SK-N-SH treated with all-trans-retinoic acid at 6 μM for 48 hours (cell line): ENCODE results near the gene EIF1B.

Experiments used
- ATAC-seq: fragments of 200-7000 bp; cut with Tn5 transposase; 3 replicates; pipeline ENCODE4 v1.9.1; 2020; ENCODE audit warnings: mild to moderate bottlenecking, moderate library complexity
- ARNTL ChIP-seq: fragments of 450-650 bp; formaldehyde crosslinking; IDR thresholded peaks from 2 replicates; pipeline ENCODE4 v1.5.0; 2020; ENCODE audit warnings: low read depth, mild to moderate bottlenecking, moderate library complexity, borderline replicate concordance
- BACH2 ChIP-seq: fragments of 250-450 bp; sonication (Bioruptor Pico); IDR thresholded peaks from 2 replicates; pipeline ENCODE4 v1.9.0; 2021; ENCODE audit warnings: mild to moderate bottlenecking, borderline replicate concordance
- CSDC2 ChIP-seq: fragments of 250-450 bp; sonication (Bioruptor Pico); IDR thresholded peaks from 2 replicates; pipeline ENCODE4 v1.5.0; 2020; ENCODE audit warnings: mild to moderate bottlenecking, moderate library complexity
- ESRRG ChIP-seq: fragments of 250-450 bp; sonication (Bioruptor Pico); IDR thresholded peaks from 2 replicates; pipeline ENCODE4 v1.6.1; 2021; ENCODE audit warnings: mild to moderate bottlenecking
- GLIS3 ChIP-seq: fragments of 250-450 bp; sonication (Bioruptor Pico); IDR thresholded peaks from 2 replicates; pipeline ENCODE4 v1.5.0; 2020; ENCODE audit warnings: mild to moderate bottlenecking, moderate library complexity
- ISL1 ChIP-seq: fragments of 250-450 bp; sonication (Bioruptor Pico); IDR thresholded peaks from 2 replicates; pipeline ENCODE4 v2.1.2; 2022; ENCODE audit warnings: mild to moderate bottlenecking, moderate library complexity
- OSR1 ChIP-seq: fragments of 250-450 bp; sonication (Bioruptor Pico); IDR thresholded peaks from 2 replicates; pipeline ENCODE4 v1.8.0; 2022; ENCODE audit warnings: moderate library complexity, mild to moderate bottlenecking, inconsistent platforms
- PPARA ChIP-seq: fragments of 250-450 bp; sonication (Bioruptor Pico); IDR thresholded peaks from 2 replicates; pipeline ENCODE4 v1.5.0; 2020; ENCODE audit warnings: mild to moderate bottlenecking, borderline replicate concordance
- SNAI2 ChIP-seq: fragments of 250-450 bp; sonication (Bioruptor Pico); IDR thresholded peaks from 2 replicates; pipeline ENCODE4 v1.5.0; 2020; ENCODE audit warnings: mild to moderate bottlenecking, moderate library complexity
- TOX ChIP-seq: fragments of 250-450 bp; sonication (Bioruptor Pico); IDR thresholded peaks from 2 replicates; pipeline ENCODE4 v1.8.0; 2021; ENCODE audit warnings: mild to moderate bottlenecking, moderate library complexity, borderline replicate concordance
- ZC3H10 ChIP-seq: fragments of 250-450 bp; sonication (Bioruptor Pico); IDR thresholded peaks from 2 replicates; pipeline ENCODE4 v1.5.1; 2021; ENCODE audit warnings: mild to moderate bottlenecking, moderate library complexity
- ZNF70 ChIP-seq: fragments of 450-650 bp; formaldehyde crosslinking; IDR thresholded peaks from 2 replicates; pipeline ENCODE4 v1.5.0; 2020; ENCODE audit warnings: mild to moderate bottlenecking, moderate library complexity
- ZNF8 ChIP-seq: fragments of 450-650 bp; formaldehyde crosslinking; IDR thresholded peaks from 2 replicates; pipeline ENCODE4 v1.5.0; 2020; ENCODE audit warnings: mild to moderate bottlenecking, moderate library complexity
- TF ChIP-seq, protein P1 (sequence below): fragments of 250-450 bp; sonication (Bioruptor Pico); IDR thresholded peaks from 2 replicates; pipeline ENCODE4 v1.5.1; 2021; ENCODE audit warnings: mild to moderate bottlenecking, moderate library complexity
- TF ChIP-seq, protein P2 (sequence below): fragments of 250-450 bp; sonication (Bioruptor Pico); IDR thresholded peaks from 2 replicates; pipeline ENCODE4 v1.5.0; 2020; ENCODE audit warnings: mild to moderate bottlenecking, moderate library complexity
- TF ChIP-seq, protein P3 (sequence below): fragments of 250-450 bp; sonication (Bioruptor Pico); IDR thresholded peaks from 2 replicates; pipeline ENCODE4 v1.8.0; 2021; ENCODE audit warnings: low read depth, mild to moderate bottlenecking, moderate library complexity, borderline replicate concordance
- TF ChIP-seq, protein P4 (sequence below): fragments of 250-450 bp; sonication (Bioruptor Pico); IDR thresholded peaks from 2 replicates; pipeline ENCODE4 v1.5.1; 2020; ENCODE audit warnings: low read depth, mild to moderate bottlenecking, moderate library complexity

Gene EIF1B

DNA sequence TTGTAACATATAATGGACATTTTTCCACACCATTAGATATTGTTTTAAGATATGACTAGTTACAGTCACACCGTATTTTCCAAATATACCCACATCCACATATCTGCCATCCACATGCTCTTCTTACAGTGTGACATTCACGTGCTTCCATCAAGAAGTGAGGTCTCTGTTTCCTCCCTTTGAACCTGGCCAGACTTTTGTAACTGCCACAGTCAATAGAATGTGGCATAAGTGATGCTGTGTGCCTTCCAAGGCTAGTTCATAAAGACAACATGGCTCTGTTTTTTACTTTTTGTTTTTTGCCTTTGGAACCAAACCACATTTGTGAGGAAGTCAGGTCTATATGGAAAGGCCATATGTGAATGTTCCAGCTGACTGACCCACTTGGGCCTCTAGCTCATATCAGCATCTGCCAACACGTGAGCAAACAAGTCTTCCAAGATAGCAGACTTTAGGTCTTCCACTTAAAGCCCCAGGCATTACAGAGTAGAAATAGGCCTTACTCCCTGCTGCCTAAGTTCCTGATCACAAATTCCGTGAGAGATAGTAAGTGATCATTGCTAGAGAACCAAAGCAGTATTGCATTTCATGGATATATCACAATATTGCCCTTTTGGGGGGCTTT is 27.1 kb downstream of the EIF1B start:
- no peak for ATAC-seq
- TF ChIP-seq, protein P1, sequence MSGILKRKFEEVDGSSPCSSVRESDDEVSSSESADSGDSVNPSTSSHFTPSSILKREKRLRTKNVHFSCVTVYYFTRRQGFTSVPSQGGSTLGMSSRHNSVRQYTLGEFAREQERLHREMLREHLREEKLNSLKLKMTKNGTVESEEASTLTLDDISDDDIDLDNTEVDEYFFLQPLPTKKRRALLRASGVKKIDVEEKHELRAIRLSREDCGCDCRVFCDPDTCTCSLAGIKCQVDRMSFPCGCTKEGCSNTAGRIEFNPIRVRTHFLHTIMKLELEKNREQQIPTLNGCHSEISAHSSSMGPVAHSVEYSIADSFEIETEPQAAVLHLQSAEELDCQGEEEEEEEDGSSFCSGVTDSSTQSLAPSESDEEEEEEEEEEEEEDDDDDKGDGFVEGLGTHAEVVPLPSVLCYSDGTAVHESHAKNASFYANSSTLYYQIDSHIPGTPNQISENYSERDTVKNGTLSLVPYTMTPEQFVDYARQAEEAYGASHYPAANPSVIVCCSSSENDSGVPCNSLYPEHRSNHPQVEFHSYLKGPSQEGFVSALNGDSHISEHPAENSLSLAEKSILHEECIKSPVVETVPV: no peak
- TF ChIP-seq SNAI2 (no peak), ZC3H10 (CRISPR knock-in tag) (no peak), ESRRG (no peak), ISL1 (CRISPR knock-in tag) (no peak), OSR1 (CRISPR knock-in tag) (no peak), TOX (CRISPR knock-in tag) (no peak), GLIS3 (CRISPR knock-in tag) (no peak), PPARA (CRISPR knock-in tag) (no peak)
- TF ChIP-seq, protein P2, sequence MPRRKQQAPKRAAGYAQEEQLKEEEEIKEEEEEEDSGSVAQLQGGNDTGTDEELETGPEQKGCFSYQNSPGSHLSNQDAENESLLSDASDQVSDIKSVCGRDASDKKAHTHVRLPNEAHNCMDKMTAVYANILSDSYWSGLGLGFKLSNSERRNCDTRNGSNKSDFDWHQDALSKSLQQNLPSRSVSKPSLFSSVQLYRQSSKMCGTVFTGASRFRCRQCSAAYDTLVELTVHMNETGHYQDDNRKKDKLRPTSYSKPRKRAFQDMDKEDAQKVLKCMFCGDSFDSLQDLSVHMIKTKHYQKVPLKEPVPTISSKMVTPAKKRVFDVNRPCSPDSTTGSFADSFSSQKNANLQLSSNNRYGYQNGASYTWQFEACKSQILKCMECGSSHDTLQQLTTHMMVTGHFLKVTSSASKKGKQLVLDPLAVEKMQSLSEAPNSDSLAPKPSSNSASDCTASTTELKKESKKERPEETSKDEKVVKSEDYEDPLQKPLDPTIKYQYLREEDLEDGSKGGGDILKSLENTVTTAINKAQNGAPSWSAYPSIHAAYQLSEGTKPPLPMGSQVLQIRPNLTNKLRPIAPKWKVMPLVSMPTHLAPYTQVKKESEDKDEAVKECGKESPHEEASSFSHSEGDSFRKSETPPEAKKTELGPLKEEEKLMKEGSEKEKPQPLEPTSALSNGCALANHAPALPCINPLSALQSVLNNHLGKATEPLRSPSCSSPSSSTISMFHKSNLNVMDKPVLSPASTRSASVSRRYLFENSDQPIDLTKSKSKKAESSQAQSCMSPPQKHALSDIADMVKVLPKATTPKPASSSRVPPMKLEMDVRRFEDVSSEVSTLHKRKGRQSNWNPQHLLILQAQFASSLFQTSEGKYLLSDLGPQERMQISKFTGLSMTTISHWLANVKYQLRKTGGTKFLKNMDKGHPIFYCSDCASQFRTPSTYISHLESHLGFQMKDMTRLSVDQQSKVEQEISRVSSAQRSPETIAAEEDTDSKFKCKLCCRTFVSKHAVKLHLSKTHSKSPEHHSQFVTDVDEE (CRISPR knock-in tag): no peak
- TF ChIP-seq, protein P3, sequence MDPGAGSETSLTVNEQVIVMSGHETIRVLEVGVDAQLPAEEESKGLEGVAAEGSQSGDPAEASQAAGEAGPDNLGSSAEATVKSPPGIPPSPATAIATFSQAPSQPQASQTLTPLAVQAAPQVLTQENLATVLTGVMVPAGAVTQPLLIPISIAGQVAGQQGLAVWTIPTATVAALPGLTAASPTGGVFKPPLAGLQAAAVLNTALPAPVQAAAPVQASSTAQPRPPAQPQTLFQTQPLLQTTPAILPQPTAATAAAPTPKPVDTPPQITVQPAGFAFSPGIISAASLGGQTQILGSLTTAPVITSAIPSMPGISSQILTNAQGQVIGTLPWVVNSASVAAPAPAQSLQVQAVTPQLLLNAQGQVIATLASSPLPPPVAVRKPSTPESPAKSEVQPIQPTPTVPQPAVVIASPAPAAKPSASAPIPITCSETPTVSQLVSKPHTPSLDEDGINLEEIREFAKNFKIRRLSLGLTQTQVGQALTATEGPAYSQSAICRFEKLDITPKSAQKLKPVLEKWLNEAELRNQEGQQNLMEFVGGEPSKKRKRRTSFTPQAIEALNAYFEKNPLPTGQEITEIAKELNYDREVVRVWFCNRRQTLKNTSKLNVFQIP (CRISPR knock-in tag): no peak
- TF ChIP-seq, protein P4, sequence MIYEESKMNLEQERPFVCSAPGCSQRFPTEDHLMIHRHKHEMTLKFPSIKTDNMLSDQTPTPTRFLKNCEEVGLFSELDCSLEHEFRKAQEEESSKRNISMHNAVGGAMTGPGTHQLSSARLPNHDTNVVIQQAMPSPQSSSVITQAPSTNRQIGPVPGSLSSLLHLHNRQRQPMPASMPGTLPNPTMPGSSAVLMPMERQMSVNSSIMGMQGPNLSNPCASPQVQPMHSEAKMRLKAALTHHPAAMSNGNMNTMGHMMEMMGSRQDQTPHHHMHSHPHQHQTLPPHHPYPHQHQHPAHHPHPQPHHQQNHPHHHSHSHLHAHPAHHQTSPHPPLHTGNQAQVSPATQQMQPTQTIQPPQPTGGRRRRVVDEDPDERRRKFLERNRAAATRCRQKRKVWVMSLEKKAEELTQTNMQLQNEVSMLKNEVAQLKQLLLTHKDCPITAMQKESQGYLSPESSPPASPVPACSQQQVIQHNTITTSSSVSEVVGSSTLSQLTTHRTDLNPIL: no peak

DNA sequence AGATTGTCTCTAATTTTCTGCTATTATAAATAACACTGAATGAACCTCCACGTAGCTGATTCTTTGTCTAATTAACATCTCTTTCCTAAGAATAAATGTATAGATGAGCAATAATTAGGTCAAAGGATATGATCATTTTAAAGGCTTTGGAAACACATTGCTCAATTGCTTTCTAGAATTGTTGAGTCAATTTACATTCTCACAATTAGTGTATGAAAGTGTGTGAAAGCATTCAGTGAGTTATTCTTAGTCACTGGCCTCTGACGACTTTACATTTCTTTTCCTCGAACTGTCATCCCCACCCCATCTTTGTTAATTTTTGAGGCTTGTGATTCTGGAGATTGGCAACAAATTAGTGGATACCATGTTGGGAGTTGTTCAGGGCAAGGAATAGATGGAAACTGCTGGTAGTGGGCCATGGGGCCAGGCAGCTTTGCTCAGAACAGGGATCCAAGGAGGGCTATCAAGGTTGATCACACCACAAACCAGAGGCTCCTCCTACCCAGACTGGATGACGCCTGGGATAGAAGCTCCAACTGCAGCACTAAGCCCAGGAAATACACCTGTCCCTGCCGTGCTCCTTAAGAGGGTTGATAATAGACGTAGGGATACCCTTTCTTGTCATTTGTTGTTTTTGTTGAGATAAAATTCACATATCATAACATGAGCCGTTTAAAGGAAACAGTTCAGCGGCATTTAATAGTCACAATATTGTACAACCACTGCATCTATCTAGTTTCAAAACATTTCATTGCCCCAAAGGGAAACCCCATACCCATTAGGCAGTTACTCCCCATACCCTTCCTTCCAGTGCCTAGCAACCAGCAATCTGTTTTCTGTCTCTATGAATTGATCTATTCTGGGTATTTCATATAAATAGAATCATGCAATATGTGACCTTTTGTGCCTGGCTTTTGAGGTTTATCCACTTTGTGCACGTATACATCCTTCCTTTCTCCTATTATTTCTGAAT is 27.9 kb downstream of the EIF1B start:
- no peak for ATAC-seq

More for the DNA sequence above, 27.9 kb downstream of the EIF1B start:
- TF ChIP-seq, protein P1: no peak
- TF ChIP-seq ARNTL (no peak), CSDC2 (CRISPR knock-in tag) (no peak), ZNF70 (no peak), ISL1 (CRISPR knock-in tag) (no peak), BACH2 (no peak), ZNF8 (CRISPR knock-in tag) (no peak)
- TF ChIP-seq, protein P2 (CRISPR knock-in tag): no peak
- TF ChIP-seq, protein P3 (CRISPR knock-in tag): no peak
